ENCODE data around the gene PCCA.
"Not testable (repeated sequence)": the region's sequence is repeated elsewhere in the genome, so short reads cannot be mapped to it uniquely, and the experiment has no call there.

The PCCA gene, protein sequence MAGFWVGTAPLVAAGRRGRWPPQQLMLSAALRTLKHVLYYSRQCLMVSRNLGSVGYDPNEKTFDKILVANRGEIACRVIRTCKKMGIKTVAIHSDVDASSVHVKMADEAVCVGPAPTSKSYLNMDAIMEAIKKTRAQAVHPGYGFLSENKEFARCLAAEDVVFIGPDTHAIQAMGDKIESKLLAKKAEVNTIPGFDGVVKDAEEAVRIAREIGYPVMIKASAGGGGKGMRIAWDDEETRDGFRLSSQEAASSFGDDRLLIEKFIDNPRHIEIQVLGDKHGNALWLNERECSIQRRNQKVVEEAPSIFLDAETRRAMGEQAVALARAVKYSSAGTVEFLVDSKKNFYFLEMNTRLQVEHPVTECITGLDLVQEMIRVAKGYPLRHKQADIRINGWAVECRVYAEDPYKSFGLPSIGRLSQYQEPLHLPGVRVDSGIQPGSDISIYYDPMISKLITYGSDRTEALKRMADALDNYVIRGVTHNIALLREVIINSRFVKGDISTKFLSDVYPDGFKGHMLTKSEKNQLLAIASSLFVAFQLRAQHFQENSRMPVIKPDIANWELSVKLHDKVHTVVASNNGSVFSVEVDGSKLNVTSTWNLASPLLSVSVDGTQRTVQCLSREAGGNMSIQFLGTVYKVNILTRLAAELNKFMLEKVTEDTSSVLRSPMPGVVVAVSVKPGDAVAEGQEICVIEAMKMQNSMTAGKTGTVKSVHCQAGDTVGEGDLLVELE
- total RNA-seq: 6.6 to 15.1 (median 10.0) reads per million in 4 experiments

DNA sequence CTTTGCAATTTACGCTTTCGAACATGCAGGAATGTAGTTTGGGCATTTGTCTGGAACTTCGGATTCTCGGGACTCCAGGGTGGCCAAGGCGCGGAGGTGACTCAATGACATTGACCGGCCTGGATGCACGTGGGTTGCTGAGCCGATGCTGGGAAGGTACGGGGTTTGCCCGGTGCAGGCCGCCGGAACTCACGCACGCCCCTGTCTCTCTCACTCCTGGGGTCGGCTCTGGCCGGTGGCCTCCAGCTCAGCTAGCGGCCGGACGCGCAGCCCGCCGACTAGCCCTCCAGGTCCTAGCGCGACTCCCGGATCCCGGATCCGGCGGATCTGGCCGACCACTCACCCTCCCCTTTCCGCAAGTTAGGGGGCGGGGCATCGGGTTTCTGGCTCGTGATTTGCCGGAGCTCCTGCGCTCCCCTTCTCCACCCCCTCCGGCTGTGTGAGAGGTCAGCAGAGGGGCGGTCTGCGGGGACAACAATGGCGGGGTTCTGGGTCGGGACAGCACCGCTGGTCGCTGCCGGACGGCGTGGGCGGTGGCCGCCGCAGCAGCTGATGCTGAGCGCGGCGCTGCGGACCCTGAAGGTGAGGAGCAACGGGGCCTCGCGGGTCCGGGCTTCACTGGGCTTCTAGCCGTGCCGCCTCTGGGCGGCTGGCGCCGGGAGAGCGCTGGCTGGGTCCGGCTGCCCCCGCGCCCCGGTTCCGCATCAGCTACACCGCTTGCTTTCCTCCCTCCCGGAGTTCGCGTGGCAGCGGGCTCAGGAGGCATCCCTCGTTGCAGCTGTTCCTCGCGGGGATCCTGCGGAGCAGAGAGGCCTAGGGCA is at the start of gene PCCA:
PCCA (plus strand) TSS at position 450 of the 821 bp plus-strand sequence; CDS start at position 478, 28 bp downstream.
- DNase-seq: peak; percentile 63

DNA sequence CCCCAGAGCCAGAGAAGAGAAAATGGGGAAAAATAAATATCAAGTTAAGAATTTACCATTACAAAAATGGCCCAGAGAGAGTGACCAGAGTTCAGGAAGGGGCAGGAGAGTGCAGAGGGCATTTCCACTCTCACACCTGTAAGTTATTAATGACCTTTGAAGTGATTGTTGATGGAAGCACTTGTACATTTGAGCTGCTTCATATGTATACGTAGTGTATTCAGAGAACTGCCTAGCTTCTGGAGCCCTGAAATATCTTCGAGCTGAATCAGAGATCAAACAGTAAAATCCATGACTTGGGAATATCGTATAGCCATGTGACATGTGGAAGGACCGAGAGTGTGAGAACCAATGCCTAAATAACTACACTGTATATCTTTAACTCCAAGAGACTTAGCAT is 49.2 kb upstream of the PCCA start:
- no peak for DNase-seq

DNA sequence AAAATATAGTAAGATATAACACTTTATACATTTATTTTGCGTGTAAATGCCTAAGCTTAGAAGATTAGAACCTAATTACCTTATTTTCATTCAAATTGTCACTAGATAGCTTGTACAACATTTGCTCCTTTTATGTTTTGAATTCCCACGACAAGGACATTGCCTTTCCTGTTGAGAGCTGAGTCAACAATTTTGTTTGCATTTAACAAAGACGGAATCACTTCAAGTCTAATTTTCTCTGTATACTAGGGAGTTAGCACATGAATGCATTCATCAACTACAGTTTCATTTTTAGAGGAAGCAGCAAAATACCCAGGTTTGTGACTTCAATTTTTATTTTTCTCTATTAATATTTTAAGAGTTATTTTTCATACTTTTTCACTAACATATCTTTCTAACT is 48.7 kb upstream of the PCCA start:
- DNase-seq: no peak

DNA sequence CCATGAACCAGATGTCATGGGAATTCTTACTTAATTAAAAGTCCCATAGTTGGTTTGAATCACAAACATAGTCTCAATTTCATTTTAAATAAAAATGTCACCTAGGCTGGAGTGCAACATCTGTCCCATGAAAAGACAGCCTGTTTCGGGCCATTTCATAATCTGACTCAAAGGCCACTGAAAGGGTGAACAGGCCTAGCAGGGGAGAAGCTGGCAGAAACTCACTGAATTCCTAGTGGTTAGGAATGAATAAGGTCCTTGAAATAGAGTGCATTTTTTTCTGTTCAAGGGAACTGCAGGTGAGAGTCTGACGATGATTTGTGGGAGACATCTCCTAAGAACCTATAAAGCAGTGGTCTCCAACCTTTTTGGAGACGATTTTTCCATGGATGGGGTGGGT is 44.0 kb upstream of the PCCA start:
- DNase-seq: no peak

DNA sequence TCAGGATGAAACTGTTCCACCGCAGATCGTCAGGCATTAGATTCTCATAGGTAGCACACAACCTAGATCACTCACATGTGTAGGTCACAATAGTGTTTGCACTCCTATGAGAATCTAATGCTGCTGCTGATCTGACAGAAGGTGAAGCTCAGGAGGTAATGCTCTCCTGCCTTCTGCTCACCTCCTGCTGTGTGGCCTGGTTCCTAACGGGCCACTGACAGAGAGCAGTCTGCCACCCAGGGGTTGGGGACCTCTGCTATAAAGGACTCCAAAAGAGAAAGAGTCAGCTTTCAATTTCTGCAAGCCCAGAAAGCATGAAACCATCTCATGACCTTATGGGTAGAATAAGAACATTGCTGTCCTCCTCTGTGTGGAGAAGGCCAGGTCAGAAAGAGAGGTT is 43.5 kb upstream of the PCCA start:
- no peak for DNase-seq

DNA sequence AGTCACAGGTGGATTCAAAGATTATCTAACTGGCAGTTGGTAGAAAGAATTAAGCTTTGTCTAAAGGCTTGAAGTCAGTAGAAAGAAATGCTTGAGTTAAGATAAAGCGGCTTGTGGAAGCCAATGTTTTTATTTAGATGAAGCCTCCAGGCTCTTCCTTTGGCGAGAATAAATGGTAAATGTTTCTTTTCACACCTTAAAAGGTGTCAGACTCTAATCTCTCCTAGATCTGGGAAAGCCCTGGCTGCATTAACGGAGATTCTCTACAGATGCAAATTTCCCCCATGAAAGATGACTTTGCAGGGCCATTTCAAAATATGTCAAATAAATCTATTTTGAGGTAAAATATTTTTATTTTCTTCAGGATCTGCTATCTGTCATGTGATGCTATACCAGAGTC is 37.8 kb upstream of the PCCA start:
- no peak for DNase-seq

DNA sequence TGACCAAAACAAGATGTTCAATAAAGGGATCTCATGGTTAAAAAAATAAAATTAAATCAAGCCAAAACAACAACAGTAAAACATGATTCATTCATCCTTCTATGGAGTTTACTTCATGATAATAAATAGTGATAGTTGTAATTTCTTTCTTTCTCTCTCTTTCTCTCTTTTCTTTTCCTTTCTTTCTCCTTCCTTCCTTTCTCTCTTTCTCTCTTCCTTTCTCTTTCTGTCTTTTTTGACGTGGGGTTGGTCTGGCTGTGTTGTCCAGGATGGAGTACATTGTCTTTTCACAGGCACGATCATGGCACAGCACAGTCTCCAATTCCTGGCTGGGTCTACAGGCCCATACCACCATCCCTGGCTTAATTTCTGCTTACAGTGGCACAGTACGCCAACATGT is 29.1 kb upstream of the PCCA start:
- no peak for DNase-seq

DNA sequence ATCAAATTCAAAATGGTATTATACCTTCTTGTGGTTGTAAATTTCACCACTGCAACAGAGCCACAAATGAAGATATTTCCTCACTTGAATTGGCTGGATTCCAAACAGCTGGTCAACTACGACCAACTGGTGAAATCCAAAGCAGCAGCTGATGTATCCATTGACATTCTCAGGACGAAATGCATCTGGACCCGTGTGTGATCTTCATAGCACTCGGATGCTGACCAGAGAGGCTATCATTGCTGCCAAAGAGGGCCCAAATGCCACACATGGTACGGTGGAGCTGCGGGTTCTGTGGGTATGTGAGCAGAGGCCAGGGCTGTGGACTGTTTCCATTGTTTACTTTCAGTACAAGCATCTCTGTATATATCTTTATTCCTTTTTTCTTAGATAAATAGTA is 25.6 kb upstream of the PCCA start:
- no peak for DNase-seq

DNA sequence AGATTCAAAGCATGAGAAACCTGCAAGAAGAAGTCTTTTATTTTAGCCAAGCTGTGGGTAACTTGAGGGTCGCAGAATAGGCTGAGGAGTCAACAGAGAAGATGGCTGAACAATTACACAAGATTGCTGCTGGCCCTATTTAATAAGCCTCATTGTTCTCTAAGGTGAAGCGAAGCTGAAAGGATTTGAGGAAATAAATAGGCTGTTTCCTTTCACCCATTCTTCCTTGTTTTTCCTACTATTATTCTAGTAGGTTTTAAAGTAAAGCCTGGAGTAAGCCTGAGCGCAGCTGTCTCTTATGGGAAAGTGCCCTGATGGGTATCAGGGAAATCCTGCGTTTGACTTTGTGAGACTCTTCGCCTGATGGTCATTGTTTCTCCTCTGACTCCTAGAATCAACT is 25.0 kb upstream of the PCCA start:
- DNase-seq: no peak

DNA sequence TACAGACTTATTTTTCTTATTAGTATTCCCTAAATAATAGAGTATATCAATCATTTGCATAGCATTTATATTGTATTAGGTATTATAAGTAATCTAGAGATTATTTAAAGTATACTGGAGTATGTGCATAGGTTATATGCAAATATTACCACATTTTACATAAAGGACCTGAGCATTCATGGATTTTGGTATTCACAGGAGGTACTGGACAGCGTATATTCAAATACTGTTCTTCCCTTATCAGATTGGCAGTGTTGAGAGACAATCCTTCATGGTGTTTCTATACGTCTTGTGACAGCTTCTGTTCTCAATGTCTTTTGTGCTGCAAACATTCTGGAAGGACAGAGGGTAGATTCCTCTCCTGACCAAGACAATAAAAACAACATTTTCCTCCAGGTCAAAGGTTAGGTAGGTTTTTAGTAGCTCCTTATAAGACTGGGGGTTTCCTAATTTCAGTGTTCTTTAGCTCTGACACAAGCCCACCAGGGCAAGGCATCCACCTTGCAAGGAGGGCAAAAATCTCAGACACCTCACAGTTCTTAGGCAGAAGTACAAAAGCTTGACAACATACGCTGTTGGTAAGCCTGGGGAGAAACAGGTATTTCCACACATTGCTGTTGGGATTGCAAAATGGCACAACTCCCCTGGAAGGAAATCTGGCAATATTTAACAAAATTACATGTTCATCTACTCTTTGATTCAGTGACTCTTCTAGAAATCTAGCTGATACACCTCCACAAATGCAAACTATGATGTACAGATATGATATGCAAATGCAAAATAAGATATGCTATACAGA is 20.6 kb upstream of the PCCA start:
- DNase-seq: no peak

DNA sequence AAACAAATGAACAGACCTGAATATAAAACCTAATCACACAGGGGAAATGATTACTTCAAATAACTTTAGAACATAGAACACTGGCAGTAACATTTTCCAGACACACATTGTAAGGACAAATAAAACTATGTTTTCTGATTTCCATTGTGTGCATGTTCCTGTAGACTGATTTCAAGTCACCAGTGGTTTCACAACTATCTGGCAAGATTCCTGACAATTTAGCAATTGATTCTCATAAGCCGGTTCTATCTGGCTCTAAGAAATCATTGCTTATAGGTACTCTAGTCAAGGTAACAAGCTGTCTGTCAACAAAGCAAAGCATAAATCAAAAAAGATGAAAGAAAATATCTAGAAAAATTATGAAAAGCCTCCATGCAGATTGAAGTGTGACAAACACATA is 19.6 kb upstream of the PCCA start:
- no peak for DNase-seq

DNA sequence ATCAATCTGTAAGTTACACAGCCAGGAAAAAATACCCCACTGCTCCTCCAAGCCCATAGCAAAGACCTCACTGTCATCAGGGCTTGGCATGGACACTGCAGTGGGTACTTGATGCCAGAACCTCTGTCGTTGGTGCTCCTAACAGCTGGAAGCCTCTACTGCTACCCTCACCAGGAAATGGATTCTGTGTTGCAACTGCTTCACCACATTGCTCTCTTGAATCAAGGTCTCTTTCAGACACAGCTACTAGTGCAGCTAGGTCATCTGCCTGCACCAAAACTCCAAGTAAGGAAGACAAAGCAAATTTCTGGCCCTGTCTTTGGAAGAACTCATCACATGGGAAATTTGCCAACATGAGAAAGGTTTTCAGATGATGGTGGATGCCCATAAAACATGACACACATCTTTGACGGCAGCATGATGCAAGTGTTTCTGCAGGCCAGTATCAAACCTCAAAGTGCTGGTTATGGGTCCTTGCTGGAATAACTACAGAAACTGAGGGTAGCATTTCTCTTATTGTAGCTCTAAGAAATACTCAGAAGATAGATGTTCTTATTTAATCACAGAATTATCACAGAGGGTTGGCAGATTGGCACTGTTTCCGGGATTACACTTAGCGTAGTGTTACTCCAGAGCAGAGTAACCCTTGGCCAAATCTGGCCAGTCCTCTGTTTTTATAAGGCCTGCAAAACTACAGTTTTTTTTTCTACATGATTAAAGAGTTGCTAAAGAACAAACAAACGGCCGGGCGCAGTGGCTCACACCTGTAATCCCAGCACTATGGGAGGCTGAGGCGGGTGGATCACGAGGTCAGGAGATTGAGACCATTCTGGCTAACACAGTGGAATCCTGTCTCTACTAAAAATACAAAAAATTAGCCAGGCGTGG is 12.9 kb upstream of the PCCA start:
- DNase-seq: no peak

DNA sequence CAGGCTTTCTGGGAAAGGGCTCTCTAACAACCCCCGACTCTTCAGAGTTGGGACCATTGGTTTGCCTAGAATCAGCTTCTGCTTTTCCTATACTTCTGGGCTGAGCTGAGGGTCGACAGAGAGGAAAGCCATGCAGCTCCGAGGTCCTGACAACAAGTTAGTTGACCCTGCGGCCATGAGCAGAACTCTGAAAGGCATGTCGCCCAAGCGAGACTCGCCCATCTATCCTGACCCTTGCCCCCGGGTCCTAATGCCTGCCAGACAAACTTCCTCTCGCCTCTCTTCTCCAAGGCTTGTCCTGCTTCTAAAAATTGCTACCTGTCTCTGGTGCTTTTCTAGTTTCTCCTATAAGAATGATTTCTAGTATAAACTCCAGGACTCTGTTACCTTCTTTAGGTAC is 9.9 kb upstream of the PCCA start:
- DNase-seq: not testable (repeated sequence)

DNA sequence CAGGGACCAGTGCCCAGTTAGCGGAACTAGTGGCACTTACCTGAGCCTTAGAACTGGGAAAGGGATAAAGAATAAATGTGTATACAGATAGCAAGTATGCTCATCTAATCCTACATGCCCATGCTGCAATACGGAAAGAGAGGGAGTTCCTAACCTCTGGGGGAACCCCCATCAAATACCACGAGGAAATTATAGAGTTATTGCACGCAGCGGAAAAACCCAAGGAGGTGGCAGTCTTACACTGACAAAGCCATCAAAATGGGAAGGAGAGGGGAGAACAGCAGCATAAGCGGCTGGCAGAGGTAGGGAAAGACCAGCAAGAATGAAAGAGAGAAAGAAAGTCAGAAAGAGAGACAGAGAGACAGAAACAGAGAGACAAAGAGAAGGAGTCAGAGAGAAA is 5.5 kb upstream of the PCCA start:
- not testable (repeated sequence) for DNase-seq

DNA sequence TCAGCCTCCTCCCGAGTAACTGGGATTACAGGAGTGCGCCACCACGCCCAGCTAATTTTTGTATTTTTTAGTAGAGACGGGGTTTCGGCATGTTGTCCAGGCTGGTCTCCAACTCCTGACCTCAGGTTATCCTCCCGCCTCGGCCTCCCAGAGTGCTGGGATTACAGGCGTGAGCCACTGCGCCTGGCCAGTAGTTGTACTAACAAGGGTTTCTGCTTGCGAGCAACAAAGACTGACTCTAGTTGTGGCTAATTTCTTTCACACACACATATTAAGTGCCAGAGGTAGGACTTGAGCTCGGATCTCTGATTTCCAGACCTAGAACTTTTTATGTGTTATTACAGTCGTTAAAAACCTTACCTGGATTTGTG is 635 bp upstream of the PCCA start:
- DNase-seq: no peak

DNA sequence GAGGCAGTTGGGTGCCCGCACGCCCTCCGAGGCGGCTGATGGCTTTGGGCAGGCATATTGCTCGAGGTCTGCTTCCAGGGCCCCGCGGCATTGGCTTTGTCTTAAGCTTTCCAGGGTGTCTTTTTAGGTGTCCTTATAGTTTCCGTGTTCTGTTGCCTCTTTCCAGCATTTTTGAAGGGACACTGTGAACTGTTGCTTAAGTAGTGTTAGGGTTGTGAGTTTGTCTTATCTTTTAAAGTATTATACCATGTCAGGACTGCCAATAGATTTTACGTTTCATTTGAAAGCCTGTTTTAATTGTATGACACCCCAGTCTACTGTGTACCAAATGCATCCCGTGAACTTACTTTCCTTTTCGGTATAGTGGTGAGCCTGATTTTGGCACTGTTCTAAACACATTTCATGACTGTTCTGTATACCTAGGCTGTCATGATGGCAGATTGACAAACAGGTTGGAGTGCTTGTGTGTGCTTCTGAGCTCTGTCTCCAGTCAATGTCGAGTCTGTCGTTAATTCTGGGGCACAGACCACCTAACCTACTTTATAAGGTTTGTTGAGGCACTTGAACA is 656 bp downstream of the PCCA start:
- DNase-seq: no peak

DNA sequence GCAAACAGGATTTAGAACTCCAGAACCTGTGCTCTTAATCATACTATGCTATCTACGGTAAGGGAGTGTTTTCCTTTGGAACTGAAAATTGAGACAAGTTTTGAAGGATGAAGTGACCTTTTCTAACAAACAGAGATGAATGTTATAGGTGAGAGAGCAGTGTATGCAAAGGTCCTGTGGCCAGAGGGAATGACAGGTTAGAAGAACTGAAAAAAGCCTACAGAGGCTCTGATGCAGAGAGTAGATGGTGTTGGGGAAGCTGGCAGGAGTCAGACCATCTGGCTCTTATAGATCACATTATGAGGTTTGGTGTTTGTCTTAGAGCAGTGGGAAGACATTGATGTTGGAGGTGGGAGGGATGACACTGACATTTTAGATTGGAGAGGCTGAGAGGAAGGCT is 2.0 kb downstream of the PCCA start:
- no peak for DNase-seq

DNA sequence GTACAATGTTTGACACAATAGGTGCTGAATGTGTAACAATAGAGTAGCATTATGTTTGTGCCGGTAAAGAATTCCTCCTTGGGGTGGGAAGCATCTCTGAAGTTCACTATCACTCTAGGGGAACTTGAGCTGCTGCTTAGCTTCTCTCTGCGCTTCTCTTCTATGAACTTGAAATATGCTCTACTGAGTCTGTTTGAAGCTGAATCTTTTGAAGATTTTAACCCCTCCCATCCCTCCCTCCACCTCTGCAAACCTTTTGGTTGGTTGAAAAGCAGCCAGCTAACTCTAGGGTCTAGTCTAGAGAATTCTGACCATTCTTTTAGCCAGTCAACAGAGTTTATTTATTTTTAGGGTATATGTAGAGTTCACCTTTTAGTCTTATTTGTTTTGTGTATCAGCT is 2.5 kb downstream of the PCCA start:
- no peak for DNase-seq

DNA sequence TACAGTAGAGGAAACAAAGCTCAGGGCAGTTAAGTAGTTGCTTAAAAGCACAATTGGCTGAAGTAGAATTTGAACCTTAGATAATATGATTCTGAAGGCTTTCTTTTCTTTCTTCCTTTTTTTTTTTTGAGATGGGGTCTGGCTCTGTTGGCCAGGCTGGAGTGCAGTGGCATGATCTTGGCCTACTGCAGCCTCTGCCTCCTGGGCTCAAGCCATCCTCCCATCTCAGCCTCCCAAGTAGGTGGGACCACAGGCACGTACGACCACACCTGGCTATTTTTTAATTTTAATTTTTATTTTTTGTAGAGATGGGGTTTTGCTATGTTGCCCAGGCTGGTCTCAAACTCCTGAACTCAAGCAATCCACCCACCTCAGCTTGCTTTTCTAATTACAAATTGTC is 3.4 kb downstream of the PCCA start:
- DNase-seq: not testable (repeated sequence)

DNA sequence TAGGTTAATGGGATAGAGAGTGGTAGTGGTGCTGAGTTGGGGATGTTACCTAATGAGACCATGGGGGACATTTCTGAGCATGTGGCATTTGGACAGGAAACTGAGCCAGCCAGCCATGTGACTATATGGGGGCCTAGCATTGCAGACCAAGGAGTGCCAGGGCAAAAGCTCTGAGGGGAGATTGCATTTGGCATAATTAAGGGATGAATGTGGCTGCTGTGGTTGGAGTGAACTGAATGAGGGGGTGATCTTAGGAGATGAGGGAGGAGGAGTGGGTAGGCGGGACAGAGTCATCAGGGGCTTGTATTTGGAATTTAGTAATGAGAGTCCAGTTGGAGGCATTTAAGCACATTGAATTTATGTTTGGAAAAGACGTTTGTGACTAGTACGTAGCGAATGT is 6.6 kb downstream of the PCCA start:
- DNase-seq: no peak

DNA sequence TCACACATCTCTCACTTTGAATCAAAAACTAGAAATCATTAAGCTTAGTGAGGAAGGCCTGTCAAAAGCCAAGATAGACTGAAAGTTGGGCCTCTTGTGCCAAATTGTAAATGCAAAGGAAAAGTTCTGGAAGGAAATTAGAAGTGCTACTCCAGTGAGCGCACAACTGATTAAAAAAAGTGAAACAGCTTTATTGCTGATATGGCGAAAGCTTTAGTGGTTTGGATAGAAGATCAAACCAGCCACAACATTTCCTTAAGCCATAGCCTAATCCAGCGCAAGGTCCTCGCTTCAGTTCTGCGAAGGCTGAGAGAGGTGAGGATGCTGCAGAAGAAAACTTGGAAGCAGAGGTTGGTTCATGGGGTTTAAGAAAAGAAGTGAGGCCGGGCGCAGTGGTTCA is 7.6 kb downstream of the PCCA start:
- no peak for DNase-seq

Measured in effector CD8-positive, alpha-beta T cell (primary cell).